ENCODE results near the gene CLOCK.

DNA sequence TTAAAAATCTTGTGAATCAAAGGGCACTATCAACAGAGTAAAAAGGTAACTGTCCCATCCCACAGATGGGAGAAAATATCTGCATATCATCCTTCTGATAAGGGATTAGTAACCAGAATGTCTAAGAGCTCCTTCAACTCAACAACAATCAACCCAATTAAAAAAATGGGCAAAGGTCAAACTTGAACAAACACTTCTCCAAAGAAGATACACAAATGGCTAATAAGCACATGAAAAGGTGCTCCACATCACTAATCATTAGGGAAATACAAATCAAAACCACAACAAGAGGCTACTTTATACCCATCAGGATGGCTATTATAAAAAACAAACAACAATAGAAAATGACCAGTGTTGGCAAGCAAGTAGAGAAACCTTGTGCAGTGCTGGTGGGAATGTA lies 107.7 kb downstream of the CLOCK start:
- no peak for TF ChIP-seq NFIC (IDR thresholded peaks at IDR 0.05)
- TF ChIP-seq, protein P1, sequence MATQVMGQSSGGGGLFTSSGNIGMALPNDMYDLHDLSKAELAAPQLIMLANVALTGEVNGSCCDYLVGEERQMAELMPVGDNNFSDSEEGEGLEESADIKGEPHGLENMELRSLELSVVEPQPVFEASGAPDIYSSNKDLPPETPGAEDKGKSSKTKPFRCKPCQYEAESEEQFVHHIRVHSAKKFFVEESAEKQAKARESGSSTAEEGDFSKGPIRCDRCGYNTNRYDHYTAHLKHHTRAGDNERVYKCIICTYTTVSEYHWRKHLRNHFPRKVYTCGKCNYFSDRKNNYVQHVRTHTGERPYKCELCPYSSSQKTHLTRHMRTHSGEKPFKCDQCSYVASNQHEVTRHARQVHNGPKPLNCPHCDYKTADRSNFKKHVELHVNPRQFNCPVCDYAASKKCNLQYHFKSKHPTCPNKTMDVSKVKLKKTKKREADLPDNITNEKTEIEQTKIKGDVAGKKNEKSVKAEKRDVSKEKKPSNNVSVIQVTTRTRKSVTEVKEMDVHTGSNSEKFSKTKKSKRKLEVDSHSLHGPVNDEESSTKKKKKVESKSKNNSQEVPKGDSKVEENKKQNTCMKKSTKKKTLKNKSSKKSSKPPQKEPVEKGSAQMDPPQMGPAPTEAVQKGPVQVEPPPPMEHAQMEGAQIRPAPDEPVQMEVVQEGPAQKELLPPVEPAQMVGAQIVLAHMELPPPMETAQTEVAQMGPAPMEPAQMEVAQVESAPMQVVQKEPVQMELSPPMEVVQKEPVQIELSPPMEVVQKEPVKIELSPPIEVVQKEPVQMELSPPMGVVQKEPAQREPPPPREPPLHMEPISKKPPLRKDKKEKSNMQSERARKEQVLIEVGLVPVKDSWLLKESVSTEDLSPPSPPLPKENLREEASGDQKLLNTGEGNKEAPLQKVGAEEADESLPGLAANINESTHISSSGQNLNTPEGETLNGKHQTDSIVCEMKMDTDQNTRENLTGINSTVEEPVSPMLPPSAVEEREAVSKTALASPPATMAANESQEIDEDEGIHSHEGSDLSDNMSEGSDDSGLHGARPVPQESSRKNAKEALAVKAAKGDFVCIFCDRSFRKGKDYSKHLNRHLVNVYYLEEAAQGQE (IDR thresholded peaks at IDR 0.05; ENCODE audit: low read depth): no peak
- TF ChIP-seq, protein P2, sequence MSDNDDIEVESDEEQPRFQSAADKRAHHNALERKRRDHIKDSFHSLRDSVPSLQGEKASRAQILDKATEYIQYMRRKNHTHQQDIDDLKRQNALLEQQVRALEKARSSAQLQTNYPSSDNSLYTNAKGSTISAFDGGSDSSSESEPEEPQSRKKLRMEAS (IDR thresholded peaks at IDR 0.05): no peak
- no peak for TF ChIP-seq TAF1 (IDR thresholded peaks at IDR 0.05; ENCODE audit: low read depth)
- TF ChIP-seq CREB1 (IDR thresholded peaks at IDR 0.05; ENCODE audit: low read depth): no peak
- TF ChIP-seq RAD21 (IDR thresholded peaks at IDR 0.05; ENCODE audit: low read depth): no peak
- no peak for TF ChIP-seq EP300 (IDR thresholded peaks at IDR 0.05; ENCODE audit: borderline replicate concordance)
- no peak for TF ChIP-seq TEAD4 (IDR thresholded peaks at IDR 0.05)

All from Ishikawa (cell line).